Measurements from ENCODE around the gene DNAJC16.

DNA sequence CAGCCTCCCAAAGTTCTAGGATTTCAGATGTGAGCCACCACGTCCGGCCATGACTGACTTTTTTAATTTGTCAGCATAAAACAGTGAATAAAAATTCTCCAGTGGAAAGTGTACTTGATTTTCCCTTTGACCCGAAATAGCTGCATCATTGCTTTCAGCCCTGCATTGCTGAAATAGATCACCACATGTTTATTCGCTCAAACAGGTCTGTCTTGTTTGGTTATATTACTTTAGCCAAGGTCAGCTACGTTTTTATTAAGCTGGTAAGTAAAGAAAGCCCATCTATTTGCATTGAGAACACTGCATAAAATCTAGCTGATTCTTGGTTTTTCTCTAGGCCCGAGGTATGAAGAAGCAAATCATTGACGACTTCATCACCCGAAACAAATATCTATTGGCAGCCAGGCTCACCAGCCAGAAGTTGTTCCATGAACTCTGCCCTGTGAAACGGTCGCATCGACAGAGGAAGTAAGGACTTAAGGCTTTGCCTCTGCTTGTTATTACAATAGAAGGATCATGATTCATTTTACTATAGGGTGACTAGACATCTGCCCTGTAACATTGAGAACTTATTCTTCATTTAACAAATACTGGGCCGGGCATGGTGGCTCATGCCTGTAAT, 32.7 kb downstream of the DNAJC16 start:
- TF ChIP-seq, protein P1, sequence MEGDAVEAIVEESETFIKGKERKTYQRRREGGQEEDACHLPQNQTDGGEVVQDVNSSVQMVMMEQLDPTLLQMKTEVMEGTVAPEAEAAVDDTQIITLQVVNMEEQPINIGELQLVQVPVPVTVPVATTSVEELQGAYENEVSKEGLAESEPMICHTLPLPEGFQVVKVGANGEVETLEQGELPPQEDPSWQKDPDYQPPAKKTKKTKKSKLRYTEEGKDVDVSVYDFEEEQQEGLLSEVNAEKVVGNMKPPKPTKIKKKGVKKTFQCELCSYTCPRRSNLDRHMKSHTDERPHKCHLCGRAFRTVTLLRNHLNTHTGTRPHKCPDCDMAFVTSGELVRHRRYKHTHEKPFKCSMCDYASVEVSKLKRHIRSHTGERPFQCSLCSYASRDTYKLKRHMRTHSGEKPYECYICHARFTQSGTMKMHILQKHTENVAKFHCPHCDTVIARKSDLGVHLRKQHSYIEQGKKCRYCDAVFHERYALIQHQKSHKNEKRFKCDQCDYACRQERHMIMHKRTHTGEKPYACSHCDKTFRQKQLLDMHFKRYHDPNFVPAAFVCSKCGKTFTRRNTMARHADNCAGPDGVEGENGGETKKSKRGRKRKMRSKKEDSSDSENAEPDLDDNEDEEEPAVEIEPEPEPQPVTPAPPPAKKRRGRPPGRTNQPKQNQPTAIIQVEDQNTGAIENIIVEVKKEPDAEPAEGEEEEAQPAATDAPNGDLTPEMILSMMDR (conservative IDR thresholded peaks at IDR 0.05; ENCODE audit: low read depth, low read length): no peak
- TF ChIP-seq EZH2 (IDR thresholded peaks at IDR 0.05; ENCODE audit: low read length, unreplicated experiment) (no peak), EZH2phosphoT487 (IDR thresholded peaks at IDR 0.05; ENCODE audit: borderline replicate concordance, low read length) (no peak)

Data from PC-3 (cell line).